NCI-H345 treated with DMSO at 0.1 percent for 48 hours (cell line): ENCODE data around the gene SSH2.
"Not testable (repeated sequence)": the region's sequence is repeated elsewhere in the genome, so short reads cannot be mapped to it uniquely, and the experiment has no call there.

Experiments used
- DNase-seq: peaks from one replicate; lab custom pipeline; 2025; ENCODE audit not compliant: unreplicated experiment; lab: John Stamatoyannopoulos, UW

Gene SSH2

DNA sequence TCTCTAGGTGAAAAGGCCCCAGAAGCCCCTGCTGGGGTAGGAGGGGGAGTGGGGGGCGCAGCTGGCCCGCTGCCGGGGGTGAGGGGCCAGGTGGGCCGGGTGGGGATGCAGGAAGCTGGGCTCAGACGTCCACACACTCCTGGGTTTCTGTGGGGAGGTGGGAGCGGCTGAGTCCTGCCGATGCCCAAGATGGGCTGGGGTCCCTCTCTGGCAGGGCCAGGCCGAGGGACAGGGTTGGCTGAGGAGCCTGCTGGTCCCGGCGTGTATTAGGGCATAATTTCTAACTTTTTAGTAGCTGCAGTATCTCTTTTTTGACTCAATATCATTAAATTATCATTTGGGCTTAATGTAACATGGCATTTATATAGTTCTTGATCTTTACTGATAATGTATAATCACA, 185.9 kb downstream of the SSH2 start:
- DNase-seq, result no peak

DNA sequence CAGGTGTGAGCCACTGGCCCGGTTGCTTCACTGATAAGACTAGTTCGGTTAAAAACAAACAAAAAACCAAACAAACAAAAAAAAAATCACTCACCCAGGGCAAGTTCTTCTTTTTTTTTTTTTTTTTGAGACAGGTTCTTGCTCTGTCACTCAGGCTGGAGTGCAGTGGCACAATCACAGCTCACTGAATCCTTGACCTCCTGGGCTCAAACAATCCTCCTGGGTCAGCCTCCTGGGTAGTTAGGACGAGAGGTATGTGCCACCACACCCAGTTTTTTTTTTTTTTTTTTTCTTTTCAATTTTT, 187.9 kb downstream of the SSH2 start:
- no peak for DNase-seq

DNA sequence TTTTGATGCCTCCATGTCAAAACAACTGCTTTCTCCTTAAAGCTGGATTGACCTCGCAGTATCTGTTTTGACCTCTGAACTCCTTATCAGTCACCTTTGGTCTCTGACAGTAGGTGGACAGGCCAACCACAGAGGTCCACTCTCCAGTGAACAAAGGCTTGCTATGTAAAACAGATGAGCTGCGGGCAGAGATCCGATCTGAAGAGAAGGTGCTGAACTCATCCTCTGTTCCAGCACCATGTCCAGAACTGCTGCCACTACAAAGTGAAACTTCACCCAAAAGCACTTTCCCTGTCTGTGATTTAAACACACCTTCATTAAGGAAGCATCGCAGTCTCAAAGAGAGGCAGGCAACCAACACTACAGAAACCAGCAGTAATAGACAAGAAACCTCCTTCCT, 190.0 kb downstream of the SSH2 start:
- no peak for DNase-seq

DNA sequence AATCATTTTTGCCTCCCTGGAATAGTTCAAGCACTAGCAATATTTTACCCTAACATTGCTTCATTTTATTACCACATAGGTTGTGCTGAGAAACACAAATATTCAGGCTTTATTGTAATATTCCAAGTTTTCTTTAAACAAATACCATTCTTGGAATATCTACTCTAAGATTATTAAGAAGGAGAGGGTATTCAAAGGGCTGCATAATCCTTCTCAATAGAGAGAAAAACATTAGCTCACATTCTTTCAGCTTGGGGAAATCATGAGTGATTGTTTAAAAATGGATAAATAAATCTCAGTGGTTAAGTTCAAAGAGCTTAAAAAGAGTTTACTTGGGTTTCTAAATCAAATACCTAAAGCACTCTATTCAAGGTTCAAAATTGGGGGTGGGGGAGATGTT, 195.4 kb downstream of the SSH2 start:
- DNase-seq, result no peak

DNA sequence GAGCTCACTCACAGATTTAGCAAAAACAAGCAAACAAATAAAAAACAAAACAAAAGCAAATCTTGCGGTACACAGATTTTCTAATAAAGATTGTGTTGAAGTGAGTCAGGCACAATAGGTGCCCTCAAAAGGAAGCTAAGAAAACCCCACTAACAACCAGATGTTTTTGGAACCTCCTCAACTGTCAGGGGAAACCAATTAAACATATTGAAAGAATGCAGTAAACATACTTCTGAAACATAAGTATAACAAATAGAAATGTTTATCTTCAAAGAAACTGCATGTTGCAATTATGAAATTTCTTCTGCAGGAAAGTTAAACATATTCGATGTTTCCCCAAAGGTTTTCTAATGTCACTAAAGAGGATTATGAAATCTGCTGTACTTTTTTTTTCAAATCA, 196.9 kb downstream of the SSH2 start:
- DNase-seq, result no peak

DNA sequence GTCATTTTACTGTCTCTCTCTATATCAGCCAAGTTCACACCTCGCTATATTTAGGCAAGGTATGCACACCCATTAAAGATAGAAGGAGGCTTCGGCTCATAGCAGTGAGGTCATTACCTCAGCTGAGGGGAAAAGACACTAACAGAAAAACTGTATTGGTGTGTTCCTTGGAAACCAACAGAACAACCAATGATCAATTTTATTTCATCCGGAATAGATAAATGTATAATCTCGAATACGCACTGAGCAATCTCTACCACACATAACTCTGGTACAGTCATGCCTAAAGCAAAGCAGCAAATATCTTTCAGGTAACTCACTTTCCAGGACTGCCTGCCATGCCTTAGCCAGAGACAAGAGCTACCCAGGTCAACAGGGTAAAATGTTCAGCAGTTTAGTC, 197.4 kb downstream of the SSH2 start:
- DNase-seq, result no peak

DNA sequence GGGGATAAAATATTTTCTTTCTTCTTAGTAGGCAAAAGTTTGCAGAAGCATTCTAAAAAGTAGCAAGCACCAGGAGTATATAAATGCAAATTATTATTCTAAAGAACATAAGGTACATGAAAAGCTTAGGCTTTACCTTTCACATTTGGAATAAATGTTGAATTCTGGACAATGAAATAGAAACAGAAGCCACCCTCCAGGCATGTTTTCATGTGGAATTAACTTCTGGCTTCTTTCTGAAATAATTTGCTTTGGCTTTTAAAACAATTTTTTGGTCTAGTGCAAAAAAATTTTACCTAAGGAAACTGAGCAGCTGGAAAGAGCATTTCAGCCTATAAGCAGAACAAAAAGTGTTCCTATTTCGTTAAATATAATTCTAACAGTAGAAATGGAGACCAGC, 197.8 kb downstream of the SSH2 start:
- DNase-seq, result no peak

DNA sequence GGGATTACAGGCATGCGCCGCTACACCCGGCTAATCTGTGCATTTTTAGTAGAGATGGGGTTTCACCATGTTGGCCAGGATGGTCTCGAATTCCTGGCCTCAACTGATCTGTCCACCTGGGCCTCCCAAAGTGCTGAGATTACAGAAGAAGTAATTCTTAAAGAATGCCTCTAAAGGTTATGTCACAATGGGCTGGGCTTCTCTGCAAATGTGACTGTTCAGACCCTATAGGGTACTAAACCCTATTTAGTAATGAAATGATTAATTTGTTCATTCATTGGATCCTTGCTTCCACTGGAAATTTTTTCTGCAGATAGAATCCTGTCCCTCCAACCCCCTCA, 198.5 kb downstream of the SSH2 start:
- no peak for DNase-seq

DNA sequence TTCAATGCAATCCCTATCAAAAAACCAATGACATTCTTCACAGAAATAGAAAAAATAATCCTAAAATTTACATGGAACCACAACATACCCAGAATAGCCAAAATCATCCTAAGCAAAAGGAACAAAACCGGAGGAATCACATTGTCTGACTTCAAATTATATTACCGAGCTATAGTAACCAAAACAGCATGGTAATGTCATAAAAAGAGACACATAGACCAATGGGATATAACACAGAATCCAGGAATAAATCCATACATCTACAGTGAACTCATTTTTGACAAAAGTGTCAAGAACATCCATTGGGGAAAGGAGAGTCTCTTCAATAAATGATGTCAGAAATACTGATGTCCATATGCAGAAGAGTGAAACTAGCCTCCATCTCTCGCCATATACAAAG, 201.5 kb downstream of the SSH2 start:
- DNase-seq, result no peak

DNA sequence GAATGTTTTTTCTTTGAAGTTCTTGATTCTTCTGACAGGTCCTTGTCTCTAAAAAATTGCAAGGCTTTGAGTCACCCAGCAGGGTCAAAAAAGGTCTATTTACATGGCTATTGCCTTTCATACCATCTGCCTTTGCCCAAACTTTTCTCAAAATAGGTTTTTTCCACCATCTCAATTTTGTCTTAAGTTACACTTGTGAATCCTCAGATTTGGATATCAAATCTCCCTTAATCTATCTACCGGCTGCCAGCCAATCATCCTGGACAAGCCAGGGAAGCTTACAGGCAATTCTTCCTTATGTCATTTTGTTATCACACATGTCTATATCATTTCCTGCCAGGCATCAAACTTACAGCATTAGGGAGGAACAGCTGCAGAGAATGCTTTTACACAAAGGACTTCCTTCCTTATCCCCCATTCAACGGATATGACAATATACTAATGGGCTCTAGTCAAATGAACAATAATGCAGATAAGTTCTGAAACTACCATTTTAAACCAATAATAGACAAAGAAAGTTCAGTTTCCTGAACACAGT, 203.2 kb downstream of the SSH2 start:
- no peak for DNase-seq

DNA sequence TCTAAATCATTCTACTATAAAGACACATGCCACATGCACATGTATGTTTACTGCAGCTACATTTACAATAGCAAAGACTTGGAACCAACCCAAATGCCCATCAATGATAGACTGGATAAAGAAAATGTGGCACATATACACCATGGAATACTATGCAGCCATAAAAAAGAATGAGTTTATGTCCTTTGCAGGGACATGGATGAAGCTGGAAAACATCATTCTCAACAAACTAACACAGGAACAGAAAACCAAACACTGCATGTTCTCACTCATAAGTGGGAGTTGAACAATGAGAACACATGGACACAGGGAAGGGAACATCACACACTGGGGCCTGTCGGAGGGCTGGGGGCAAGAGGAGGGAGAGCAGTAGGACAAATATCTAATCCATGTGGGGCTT, 204.6 kb downstream of the SSH2 start:
- DNase-seq, result not testable (repeated sequence)

DNA sequence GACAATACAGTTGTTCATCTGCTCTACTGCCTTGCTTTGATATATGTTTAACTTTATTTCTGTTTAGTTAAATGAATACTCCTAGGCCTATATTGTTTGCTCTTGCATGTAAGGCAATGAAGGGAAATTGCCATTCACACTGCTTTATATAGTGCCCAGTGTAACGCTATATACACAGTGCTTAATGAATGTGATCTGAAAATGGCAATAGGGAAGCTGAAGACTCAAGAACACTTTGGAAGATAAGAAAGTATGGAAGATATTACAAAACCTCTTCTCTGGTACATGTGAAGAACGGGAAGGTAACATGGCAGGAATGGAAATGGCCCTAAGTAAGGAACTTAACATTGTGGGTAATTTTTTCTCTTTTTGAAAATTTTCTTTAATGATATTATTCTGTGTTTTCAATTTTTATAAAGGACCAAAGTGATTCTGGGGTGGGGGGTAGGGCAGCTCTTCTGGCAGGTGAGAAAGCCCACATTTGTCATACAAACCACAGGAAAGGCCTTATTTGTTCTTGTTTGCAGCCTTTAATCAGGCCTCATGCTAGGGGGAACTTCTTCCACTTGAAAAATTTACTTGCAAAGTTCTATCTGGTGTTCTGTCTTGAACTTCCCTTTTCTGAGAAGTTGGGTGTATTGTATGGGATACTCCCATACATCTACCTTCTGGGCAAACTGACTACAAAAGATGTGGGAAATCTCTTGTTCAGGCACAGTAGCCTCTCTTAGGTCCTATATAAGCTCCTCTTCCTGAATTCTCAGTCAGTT, 206.6 kb downstream of the SSH2 start:
- no peak for DNase-seq

DNA sequence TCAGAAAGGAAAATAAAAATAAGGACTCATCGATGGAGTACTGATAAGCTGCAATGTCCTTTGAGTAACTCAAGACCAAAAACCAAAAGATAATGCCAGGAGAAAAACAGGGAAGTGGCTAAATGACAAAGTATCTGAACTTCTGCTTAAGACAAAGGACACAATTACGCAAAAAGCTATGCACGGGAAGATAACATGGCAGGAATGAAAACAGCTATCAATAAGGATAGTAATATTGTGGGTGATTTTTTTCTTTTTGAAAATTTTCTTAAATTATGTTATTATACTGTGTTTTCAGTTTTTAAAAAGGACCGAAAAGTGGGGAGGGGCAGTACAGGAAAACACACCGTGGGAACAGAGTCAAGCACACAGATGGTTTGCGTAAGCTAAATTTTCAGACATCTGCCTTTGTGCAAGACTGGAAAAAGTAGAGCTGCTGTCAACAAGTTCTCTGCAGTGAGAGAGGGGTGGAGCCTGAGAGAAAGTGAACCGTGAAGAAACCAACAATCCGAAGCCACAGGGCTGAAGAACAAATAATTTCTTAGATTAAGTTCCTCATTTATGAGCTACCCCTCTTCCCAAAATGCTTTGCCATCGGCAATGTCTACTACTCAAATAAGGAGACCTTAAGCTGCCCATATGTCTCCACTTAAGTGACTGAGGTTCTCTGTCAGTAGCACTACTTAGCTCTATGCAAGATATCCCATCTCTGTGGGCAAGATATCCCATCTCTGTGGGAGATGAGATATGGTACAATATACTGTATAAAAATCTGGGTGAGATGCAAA, 207.4 kb downstream of the SSH2 start:
- no peak for DNase-seq

DNA sequence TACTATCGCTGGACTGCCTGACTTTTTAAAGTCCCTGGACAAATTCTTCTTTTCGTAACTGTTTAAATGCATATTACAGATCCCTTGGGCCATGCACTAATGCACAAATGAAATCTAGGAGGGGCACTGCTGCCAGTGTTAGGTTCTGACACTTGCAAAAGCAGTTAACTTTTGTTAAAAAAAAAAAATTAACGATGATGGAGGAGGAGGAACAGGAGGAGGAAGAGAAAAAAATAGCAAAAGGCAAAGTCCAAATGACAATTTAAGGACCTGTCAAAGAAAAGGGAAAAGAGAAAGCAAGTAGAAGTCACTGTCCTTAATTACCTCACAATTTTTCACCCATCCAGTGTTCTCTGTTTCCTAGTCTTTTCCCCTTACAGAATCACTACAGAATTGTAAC, 209.5 kb downstream of the SSH2 start:
- no peak for DNase-seq

DNA sequence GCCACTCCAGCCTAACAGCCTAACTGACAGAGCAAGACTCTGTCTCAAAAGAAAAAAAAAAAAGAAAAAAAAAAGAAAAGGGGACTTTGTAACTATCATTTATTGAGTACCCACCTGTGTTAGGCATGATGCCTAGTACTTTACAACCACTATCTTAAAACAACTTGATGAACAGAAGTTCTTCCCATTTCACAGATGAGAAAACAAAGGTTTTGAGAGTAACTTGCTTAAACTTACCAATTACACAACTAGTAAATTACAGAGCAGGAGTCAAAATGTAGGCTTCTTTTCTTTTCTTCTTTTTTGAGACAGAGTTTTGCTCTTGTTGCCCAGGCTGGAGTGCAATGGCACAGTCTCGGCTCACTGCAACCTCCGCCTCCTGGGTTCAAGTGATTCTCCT, 210.6 kb downstream of the SSH2 start:
- no peak for DNase-seq

DNA sequence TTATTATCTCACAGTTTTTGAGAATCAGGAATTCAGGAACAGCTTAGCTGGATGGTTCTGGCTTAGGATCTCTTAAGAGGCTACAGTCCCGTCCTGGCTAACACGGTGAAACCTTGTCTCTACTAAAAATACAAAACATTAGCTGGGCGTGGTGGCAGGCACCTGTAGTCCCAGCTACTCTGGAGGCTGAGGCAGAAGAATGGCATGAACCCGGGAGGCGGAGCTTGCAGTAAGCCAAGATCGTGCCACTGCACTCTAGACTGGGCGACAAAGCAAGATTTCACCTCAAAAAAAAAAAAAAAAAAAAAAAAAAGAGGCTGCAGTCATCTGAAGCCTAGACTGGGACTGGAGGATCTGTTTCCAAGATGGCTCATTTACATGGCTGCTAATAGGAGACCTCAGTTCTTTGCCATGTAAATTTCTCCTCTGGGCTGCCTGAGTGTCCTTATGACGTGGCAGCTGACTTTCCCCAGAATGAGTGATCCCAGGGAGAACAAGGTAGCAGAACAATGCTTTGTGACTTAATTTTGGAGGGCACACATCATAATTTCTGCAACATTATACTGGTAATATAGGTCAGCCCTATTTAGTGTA, 211.5 kb downstream of the SSH2 start:
- no peak for DNase-seq

DNA sequence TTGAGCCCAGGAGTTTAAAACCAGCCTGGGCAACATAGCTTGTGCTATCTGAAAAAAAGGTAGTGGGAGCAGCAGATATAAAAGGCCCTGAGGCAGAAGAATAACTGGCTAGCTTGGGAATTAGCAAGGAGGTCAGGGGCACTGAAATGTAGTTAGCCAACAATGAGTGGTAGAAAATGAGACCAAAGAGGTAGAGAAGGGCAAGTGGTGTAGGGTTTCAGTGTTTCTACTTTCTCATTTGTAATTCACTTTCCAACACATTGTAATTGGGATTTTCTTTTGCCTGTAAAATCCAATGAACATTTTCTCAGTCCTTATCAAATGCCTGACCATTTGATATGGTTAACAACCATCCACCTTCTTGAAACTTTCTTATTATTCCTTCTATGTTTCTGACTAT, 212.2 kb downstream of the SSH2 start:
- DNase-seq, result no peak

DNA sequence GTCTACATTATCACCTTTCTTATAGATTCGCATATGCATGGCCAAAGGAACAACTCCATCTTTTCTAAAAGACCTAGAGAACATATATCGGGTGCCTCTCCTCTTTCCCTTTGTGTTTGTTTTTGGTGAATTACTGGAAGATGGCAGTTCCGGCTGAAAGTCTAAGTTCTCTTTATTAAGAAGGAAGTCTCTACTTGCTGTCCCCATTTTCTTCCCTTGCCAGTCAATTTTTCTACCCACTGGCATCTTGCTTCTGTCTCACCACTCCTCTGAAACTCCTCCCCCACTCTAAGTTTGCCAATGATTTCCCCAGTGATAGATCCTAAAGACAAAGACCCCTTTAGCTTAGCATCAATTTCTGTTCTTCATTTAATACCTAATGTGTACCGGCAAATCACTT, 213.5 kb downstream of the SSH2 start:
- no peak for DNase-seq

DNA sequence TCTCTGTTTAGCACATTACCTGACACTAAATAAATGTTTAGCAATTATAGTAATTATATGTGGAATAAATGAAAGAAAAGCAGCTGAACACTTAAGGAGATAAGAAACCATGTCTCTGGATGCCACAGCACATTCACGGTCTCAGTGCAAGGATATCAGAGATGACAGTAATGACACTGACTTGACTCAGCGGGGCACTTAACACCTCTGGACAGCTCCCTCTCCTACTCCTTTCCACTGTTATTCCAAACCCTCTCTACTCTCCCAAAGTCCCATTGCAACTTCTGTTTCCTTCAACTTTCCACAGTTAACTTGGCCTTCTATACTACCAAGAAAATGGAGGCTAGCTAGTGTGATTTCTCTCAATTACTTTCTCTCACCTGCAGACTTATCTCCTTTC, 214.3 kb downstream of the SSH2 start:
- DNase-seq, result no peak

DNA sequence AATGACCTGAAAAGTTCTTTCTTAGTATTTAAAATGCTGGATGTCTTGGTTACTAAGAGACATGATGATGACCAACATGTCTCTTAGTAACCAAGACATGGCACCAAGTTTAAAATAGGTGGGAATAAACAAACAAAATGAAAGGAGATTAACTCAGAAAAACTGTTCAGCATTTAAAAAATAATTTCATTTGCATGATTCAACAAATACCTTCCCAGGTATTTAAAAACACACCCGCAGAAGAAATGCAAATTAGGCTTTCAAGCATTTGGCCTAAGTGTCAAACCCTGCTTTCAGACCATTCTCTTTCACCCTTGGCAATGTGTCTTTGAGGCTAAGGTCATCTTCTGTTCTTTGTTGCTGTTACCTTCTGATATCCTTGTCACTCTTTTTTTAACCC, 215.9 kb downstream of the SSH2 start:
- no peak for DNase-seq

DNA sequence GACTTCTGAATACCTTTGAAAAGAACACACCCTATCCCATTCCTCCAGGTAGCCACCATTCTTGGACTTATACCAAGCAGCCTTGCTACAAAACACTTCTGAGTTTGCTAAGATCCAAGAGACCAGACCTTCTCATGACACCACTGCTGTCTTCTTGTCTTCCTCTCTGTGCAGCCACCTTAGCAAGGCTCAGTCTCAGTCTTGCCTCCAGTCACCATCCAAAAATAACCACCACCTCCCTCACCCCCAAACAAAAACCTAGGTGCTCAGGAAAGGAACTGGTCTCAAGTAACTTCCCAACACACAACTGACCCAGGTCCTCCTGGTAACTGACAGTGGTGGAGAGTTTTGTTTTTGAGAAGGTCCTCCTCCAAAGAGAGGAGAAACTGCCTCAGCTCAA, 216.4 kb downstream of the SSH2 start:
- no peak for DNase-seq

DNA sequence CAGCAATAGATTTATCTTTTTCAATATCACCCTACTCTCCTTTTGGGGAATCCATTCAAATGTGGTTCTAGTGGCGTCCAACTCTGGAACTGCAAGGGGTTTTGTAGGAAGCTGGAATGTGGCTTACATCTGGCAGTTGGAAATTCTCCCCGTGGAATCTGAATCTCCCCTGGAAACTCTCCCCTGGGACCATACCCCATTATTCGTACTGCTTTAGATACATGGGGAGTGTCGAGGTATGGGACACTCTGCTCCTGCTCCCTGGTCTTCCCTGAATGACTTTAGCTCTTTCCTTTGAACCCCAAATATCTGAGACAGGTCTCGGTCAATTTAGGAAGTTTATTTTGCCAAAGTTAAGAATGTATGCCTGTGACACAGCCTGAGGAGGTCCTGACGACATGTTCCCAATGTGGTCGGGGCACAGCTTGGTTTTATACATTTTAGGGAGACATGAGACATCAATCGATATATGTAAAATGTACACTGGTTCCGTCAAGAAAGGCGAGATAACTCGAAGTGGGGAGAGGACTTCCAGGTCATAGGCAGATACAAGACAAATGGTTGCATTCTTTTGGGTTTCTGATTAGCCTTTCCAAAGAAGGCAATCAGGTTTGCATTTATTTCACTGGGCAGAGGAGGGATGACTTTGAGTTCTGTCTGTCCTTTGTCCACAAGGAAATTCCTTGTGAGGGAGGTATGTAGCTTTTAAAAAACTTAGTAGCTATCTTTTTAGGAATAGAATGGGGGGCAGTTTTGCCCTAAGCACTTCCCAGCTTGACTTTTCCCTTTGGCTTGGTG, 218.2 kb downstream of the SSH2 start:
- no peak for DNase-seq
